ENCODE results near the gene SIT1.

- TF ChIP-seq CTCF (IDR thresholded peaks at IDR 0.05; ENCODE audit: low read length) = 0 out of 2 replicates have a peak, but pooled peaks have one; percentile 5
- TF ChIP-seq EZH2 (IDR thresholded peaks at IDR 0.05; ENCODE audit: borderline replicate concordance, low read length) = no peak
Measured at GRCh38 chr9:35665471-35665818, 14.7 kb upstream of the SIT1 start.
